ENCODE data around the gene HSDL1.

DNA sequence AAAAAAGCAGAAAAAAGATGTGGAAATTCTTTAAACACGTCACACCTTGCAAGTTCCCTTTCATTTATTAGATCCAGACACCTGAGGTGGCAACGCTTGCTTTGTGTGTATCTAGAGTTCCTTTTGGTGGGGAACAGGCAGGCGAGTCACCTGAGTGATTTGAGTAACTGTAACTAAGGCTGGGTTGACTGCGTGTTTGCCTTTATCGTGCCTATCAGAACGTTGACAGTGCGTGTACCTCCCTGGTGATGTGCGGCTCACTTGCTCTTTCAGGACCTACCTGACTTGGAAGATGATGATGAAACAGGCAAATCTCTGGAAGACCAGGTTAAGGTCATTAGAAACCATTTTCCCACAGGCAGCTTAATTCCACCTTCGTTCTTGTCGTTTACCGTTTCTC lies 29.4 kb upstream of the HSDL1 start:
- TF ChIP-seq, protein P1, sequence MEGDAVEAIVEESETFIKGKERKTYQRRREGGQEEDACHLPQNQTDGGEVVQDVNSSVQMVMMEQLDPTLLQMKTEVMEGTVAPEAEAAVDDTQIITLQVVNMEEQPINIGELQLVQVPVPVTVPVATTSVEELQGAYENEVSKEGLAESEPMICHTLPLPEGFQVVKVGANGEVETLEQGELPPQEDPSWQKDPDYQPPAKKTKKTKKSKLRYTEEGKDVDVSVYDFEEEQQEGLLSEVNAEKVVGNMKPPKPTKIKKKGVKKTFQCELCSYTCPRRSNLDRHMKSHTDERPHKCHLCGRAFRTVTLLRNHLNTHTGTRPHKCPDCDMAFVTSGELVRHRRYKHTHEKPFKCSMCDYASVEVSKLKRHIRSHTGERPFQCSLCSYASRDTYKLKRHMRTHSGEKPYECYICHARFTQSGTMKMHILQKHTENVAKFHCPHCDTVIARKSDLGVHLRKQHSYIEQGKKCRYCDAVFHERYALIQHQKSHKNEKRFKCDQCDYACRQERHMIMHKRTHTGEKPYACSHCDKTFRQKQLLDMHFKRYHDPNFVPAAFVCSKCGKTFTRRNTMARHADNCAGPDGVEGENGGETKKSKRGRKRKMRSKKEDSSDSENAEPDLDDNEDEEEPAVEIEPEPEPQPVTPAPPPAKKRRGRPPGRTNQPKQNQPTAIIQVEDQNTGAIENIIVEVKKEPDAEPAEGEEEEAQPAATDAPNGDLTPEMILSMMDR (IDR thresholded peaks at IDR 0.05) = no peak
- no peak for TF ChIP-seq EZH2 (IDR thresholded peaks at IDR 0.05; ENCODE audit: borderline replicate concordance, insufficient read depth, low read depth, low read length, poor library complexity, severe bottlenecking)

Data from B cell (primary cell).